GM12872 (cell line): ENCODE measurements around the gene LYSMD3.

ENCODE experiments used
- CTCF ChIP-seq: IDR thresholded peaks from 3 replicates; pipeline ENCODE4 v1.5.1; 2011; ENCODE audit warnings: low read depth, mild to moderate bottlenecking, low read length, moderate library complexity; ENCODE audit not compliant: insufficient read depth

LYSMD3 gene

GRCh38 chr5:90554358-90555006 is 25.1 kb upstream of the LYSMD3 start:
- no peak for TF ChIP-seq CTCF

GRCh38 chr5:90553711-90554110 is 24.3 kb upstream of the LYSMD3 start:
- TF ChIP-seq CTCF: no peak

GRCh38 chr5:90551376-90551775 is 22.0 kb upstream of the LYSMD3 start:
- no peak for TF ChIP-seq CTCF

GRCh38 chr5:90550963-90551362 is 21.6 kb upstream of the LYSMD3 start:
- TF ChIP-seq CTCF: no peak

- no peak for TF ChIP-seq CTCF
Measured at GRCh38 chr5:90549729-90550275, 20.4 kb upstream of the LYSMD3 start.

- TF ChIP-seq CTCF: no peak
Measured at GRCh38 chr5:90549223-90549622, 19.8 kb upstream of the LYSMD3 start.

- TF ChIP-seq CTCF: no peak
Measured at GRCh38 chr5:90548069-90548593, 18.7 kb upstream of the LYSMD3 start.
